H9 (cell line): ENCODE results near the gene MIAT. TPM values are rescaled to one million over a fixed set of nuclear protein-coding genes. Genes with fewer than 3 reads are reported as not detected.

Experiments used
- DNase-seq: peaks from one replicate; pipeline ENCODE4 v3.0.0-alpha.2; 2017
- H2AFZ ChIP-seq: one replicate; pipeline ENCODE4 v1.6.1; 2013; ENCODE audit warnings: mild to moderate bottlenecking, low read length, control low read depth, moderate library complexity
- H2AK5ac ChIP-seq: 2 replicates; pipeline ENCODE4 v1.6.1; 2013; ENCODE audit warnings: low read length, control low read depth, mixed read lengths; ENCODE audit not compliant: insufficient read length
- H2BK120ac ChIP-seq: one replicate; pipeline ENCODE4 v1.6.1; 2013; ENCODE audit warnings: low read depth, mild to moderate bottlenecking, low read length, control low read depth, inconsistent platforms; ENCODE audit not compliant: poor library complexity, severe bottlenecking
- H2BK12ac ChIP-seq: 2 replicates; pipeline ENCODE4 v1.6.1; 2013; ENCODE audit warnings: low read length, control low read depth, mixed read lengths, low read depth; ENCODE audit not compliant: insufficient read length
- H2BK15ac ChIP-seq: 2 replicates; pipeline ENCODE4 v1.6.1; 2013; ENCODE audit warnings: low read depth, low read length, control low read depth
- H2BK20ac ChIP-seq: one replicate; pipeline ENCODE4 v1.6.1; 2013; ENCODE audit warnings: low read depth, mild to moderate bottlenecking, low read length, control low read depth, inconsistent platforms; ENCODE audit not compliant: poor library complexity, severe bottlenecking
- H2BK5ac ChIP-seq: 2 replicates; pipeline ENCODE4 v1.6.1; 2013; ENCODE audit warnings: low read length, control low read depth, mixed read lengths; ENCODE audit not compliant: insufficient read length
- H3K14ac ChIP-seq: 2 replicates; pipeline ENCODE4 v1.6.1; 2013; ENCODE audit warnings: low read length, control low read depth; ENCODE audit not compliant: insufficient read depth
- H3K18ac ChIP-seq: 2 replicates; pipeline ENCODE4 v1.6.1; 2013; ENCODE audit warnings: low read depth, mild to moderate bottlenecking, mixed read lengths, low read length, control low read depth; ENCODE audit not compliant: insufficient read length
- H3K23ac ChIP-seq: 2 replicates; pipeline ENCODE4 v1.6.1; 2013; ENCODE audit warnings: low read length, control low read depth, mixed read lengths, low read depth; ENCODE audit not compliant: insufficient read length
- H3K23me2 ChIP-seq: 2 replicates; pipeline ENCODE4 v1.6.1; 2013; ENCODE audit warnings: low read depth, mild to moderate bottlenecking, mixed read lengths, low read length, control low read depth; ENCODE audit not compliant: insufficient read length, poor library complexity, severe bottlenecking
- H3K27ac ChIP-seq: 2 replicates; pipeline ENCODE4 v1.5.1; 2013; ENCODE audit warnings: low read length, control low read depth, mixed read lengths, low read depth; ENCODE audit not compliant: insufficient read length
- H3K27me3 ChIP-seq: 2 replicates; pipeline ENCODE4 v1.6.1; 2013; ENCODE audit warnings: low read length, control low read depth, inconsistent platforms; ENCODE audit not compliant: insufficient read depth
- H3K4ac ChIP-seq: 2 replicates; pipeline ENCODE4 v1.6.1; 2013; ENCODE audit warnings: low read depth, mild to moderate bottlenecking, control low read depth, inconsistent platforms, low read length, moderate library complexity
- H3K4me1 ChIP-seq: 2 replicates; pipeline ENCODE4 v1.6.1; 2013; ENCODE audit warnings: low read length, control low read depth, inconsistent platforms; ENCODE audit not compliant: insufficient read depth
- H3K4me2 ChIP-seq: 2 replicates; pipeline ENCODE4 v1.6.1; 2013; ENCODE audit warnings: low read length, control low read depth, mixed read lengths; ENCODE audit not compliant: insufficient read length, insufficient read depth
- H3K56ac ChIP-seq: 2 replicates; pipeline ENCODE4 v1.6.1; 2013; ENCODE audit warnings: low read depth, mild to moderate bottlenecking, mixed read lengths, low read length, control low read depth; ENCODE audit not compliant: insufficient read length
- H3K79me1 ChIP-seq: 2 replicates; pipeline ENCODE4 v1.6.1; 2013; ENCODE audit warnings: low read depth, mild to moderate bottlenecking, moderate library complexity, low read length, control low read depth, inconsistent platforms; ENCODE audit not compliant: insufficient read depth, poor library complexity, severe bottlenecking
- H3K79me2 ChIP-seq: 2 replicates; pipeline ENCODE4 v1.6.1; 2013; ENCODE audit warnings: low read length, control low read depth, inconsistent platforms; ENCODE audit not compliant: insufficient read depth
- H3K9ac ChIP-seq: 2 replicates; pipeline ENCODE4 v1.6.1; 2013; ENCODE audit warnings: low read length, control low read depth, mixed read lengths; ENCODE audit not compliant: insufficient read length; ENCODE audit errors: extremely low read depth
- H3K9me3 ChIP-seq: one replicate; pipeline ENCODE4 v1.6.1; 2013; ENCODE audit warnings: low read depth, low read length, inconsistent platforms; ENCODE audit not compliant: control insufficient read depth
- H3T11ph ChIP-seq: one replicate; pipeline ENCODE4 v1.6.1; 2013; ENCODE audit warnings: mild to moderate bottlenecking, low read length, control low read depth, inconsistent platforms
- H4K20me1 ChIP-seq: one replicate; pipeline ENCODE4 v1.6.1; 2013; ENCODE audit not compliant: control insufficient read depth, insufficient read length, insufficient read depth
- H4K5ac ChIP-seq: 2 replicates; pipeline ENCODE4 v1.6.1; 2013; ENCODE audit warnings: low read depth, mild to moderate bottlenecking, mixed read lengths, low read length, control low read depth; ENCODE audit not compliant: insufficient read length
- H4K8ac ChIP-seq: replicated peaks from 2 replicates; pipeline ENCODE4 v1.6.1; 2013; ENCODE audit warnings: low read length, control low read depth, mixed read lengths, low read depth; ENCODE audit not compliant: insufficient read length
- H4K91ac ChIP-seq: 2 replicates; pipeline ENCODE4 v1.6.1; 2013; ENCODE audit warnings: low read depth, mild to moderate bottlenecking, moderate library complexity, mixed read lengths, low read length, control low read depth; ENCODE audit not compliant: insufficient read length
- H3K27ac Mint-ChIP-seq, 3 experiments: 2 replicates in 2 of 3; 3 replicates in 1 of 3; pipeline ENCODE4 v1.8.0; 2020 to 2021; ENCODE audit warnings: mixed read lengths in 3 of 3, mild to moderate bottlenecking in 1 of 3, moderate library complexity in 1 of 3
- H3K27me3 Mint-ChIP-seq: 2 replicates; pipeline ENCODE4 v1.8.0; 2021; ENCODE audit warnings: low read depth, mild to moderate bottlenecking, moderate library complexity, mixed read lengths
- H3K36me3 Mint-ChIP-seq, 3 experiments: 2 replicates in 2 of 3; 3 replicates in 1 of 3; pipeline ENCODE4 v1.8.0; 2020 to 2021; ENCODE audit warnings: low read depth in 3 of 3, mixed read lengths in 3 of 3; ENCODE audit not compliant: insufficient read depth in 1 of 3
- H3K4me1 Mint-ChIP-seq, 2 experiments: 2 replicates each; pipeline ENCODE4 v1.8.0; 2020; ENCODE audit warnings: mixed read lengths in 2 of 2
- H3K4me3 Mint-ChIP-seq, 2 experiments: 2 replicates in 1 of 2; 3 replicates in 1 of 2; pipeline ENCODE4 v1.8.0; 2020 to 2021; ENCODE audit warnings: mild to moderate bottlenecking in 2 of 2, mixed read lengths in 2 of 2, moderate library complexity in 1 of 2
- H3K9me3 Mint-ChIP-seq, 2 experiments: 2 replicates in 1 of 2; 3 replicates in 1 of 2; pipeline ENCODE4 v1.8.0; 2020; ENCODE audit warnings: mild to moderate bottlenecking in 2 of 2, mixed read lengths in 2 of 2, moderate library complexity in 1 of 2
- CTCF ChIP-seq: fragments of 200-600 bp; sonication (generic); conservative IDR thresholded peaks from 3 replicates; pipeline ENCODE4 v1.8.0; 2021; ENCODE audit warnings: antibody characterized with exemption, mild to moderate bottlenecking
- WGBS: extraction: QIAGEN DNeasy Blood & Tissue Kit; methylation state at CpG from one replicate; pipeline ENCODE4 v1.1.7; 2013; ENCODE audit warnings: missing lambda C conversion rate, low lambda C conversion rate, mixed read lengths; ENCODE audit not compliant: insufficient read length; ENCODE audit errors: extremely low coverage; 5-methylcytosine and 5-hydroxymethylcytosine counted together
- total RNA-seq: library from RNA; stranded (reverse); gene quantifications from 2 replicates; pipeline ENCODE4 v1.2.1, GENCODE V29; 2021

The MIAT gene
- total RNA-seq, 1 experiment from 2014 or later, result 85.6 TPM

- no peak for DNase-seq
- no CpG with 5 or more reads among the region's 1 CpG for WGBS
- H2BK5ac ChIP-seq, result no peak overlapping the region
- H3K23me2 ChIP-seq, result no peaks in the 10 kb centered on the region
- H2BK120ac ChIP-seq, result no peak overlapping the region
- Mint-ChIP-seq H3K36me3 (no peaks in the 10 kb centered on the region), H3K27me3 (no peaks in the 10 kb centered on the region; the same call in 1 of the 2 replicates), H3K27ac (no peak overlapping the region), H3K4me1 (peaks cover 27 to 29% of the 10 kb centered on the region in 2 experiments), H3K9me3 (no peaks in the 10 kb centered on the region), H3K4me3 (no peak overlapping the region)
- H2BK12ac ChIP-seq, result no peak overlapping the region
- no peaks in the 10 kb centered on the region for H4K20me1 ChIP-seq
- H3K9me3 ChIP-seq, result no peaks in the 10 kb centered on the region
- H3K4ac ChIP-seq, result no peak overlapping the region
- no peak overlapping the region for H4K5ac ChIP-seq
- H3K27me3 ChIP-seq, result no peaks in the 10 kb centered on the region
- H3K4me1 ChIP-seq, result peaks cover 4% of the 10 kb centered on the region; the same call in 1 of the 2 replicates
- no peak overlapping the region for H3K23ac ChIP-seq
- no peak overlapping the region for H3K14ac ChIP-seq
- no peak overlapping the region for H3K27ac ChIP-seq
- H4K91ac ChIP-seq, result no peak overlapping the region
- no peak overlapping the region for H2BK20ac ChIP-seq
- H2AFZ ChIP-seq, result no peak overlapping the region
- H3K79me2 ChIP-seq, result no peaks in the 10 kb centered on the region
- no peak overlapping the region for H3K18ac ChIP-seq
- no peaks in the 10 kb centered on the region for H3K79me1 ChIP-seq
- no peak overlapping the region for H3K9ac ChIP-seq
- no peak overlapping the region for H3K56ac ChIP-seq
- TF ChIP-seq CTCF, result no peak
- no peak overlapping the region for H4K8ac ChIP-seq
- H3T11ph ChIP-seq, result no peak overlapping the region
- H3K4me2 ChIP-seq, result no peak overlapping the region
- H2BK15ac ChIP-seq, result no peak overlapping the region
- H2AK5ac ChIP-seq, result no peak overlapping the region
Measured at GRCh38 chr22:26636296-26636695, 21.1 kb upstream of the MIAT start.
